Measurements from ENCODE around the gene EXOC4.

DNA sequence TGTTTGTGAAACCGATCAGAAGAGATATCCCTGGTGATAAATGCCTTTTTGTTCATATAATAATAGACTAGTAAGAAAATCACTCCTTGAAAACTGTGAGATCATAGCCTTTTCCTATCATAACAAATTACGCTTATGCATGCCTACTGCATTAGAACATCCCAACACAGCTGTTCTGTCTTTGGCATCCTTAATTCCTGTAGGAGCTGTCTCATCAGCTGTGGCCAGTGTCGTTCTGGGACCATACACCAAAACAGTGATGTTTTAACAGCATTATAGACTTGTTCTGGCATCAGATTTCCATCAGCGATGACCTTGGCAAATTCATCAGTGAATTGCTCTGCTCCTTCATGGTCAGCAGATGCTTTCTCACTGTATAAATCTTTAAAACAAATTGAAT, 450.7 kb downstream of the EXOC4 start:
- TF ChIP-seq, protein P1, sequence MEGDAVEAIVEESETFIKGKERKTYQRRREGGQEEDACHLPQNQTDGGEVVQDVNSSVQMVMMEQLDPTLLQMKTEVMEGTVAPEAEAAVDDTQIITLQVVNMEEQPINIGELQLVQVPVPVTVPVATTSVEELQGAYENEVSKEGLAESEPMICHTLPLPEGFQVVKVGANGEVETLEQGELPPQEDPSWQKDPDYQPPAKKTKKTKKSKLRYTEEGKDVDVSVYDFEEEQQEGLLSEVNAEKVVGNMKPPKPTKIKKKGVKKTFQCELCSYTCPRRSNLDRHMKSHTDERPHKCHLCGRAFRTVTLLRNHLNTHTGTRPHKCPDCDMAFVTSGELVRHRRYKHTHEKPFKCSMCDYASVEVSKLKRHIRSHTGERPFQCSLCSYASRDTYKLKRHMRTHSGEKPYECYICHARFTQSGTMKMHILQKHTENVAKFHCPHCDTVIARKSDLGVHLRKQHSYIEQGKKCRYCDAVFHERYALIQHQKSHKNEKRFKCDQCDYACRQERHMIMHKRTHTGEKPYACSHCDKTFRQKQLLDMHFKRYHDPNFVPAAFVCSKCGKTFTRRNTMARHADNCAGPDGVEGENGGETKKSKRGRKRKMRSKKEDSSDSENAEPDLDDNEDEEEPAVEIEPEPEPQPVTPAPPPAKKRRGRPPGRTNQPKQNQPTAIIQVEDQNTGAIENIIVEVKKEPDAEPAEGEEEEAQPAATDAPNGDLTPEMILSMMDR (IDR thresholded peaks at IDR 0.05), result no peak
- TF ChIP-seq, protein P2, sequence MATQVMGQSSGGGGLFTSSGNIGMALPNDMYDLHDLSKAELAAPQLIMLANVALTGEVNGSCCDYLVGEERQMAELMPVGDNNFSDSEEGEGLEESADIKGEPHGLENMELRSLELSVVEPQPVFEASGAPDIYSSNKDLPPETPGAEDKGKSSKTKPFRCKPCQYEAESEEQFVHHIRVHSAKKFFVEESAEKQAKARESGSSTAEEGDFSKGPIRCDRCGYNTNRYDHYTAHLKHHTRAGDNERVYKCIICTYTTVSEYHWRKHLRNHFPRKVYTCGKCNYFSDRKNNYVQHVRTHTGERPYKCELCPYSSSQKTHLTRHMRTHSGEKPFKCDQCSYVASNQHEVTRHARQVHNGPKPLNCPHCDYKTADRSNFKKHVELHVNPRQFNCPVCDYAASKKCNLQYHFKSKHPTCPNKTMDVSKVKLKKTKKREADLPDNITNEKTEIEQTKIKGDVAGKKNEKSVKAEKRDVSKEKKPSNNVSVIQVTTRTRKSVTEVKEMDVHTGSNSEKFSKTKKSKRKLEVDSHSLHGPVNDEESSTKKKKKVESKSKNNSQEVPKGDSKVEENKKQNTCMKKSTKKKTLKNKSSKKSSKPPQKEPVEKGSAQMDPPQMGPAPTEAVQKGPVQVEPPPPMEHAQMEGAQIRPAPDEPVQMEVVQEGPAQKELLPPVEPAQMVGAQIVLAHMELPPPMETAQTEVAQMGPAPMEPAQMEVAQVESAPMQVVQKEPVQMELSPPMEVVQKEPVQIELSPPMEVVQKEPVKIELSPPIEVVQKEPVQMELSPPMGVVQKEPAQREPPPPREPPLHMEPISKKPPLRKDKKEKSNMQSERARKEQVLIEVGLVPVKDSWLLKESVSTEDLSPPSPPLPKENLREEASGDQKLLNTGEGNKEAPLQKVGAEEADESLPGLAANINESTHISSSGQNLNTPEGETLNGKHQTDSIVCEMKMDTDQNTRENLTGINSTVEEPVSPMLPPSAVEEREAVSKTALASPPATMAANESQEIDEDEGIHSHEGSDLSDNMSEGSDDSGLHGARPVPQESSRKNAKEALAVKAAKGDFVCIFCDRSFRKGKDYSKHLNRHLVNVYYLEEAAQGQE (IDR thresholded peaks at IDR 0.05; ENCODE audit: insufficient read depth in 1 of 2, low read depth in 2 of 2, low read length in 1 of 2), result no peak
- TF ChIP-seq POLR2AphosphoS5 (IDR thresholded peaks at IDR 0.05; ENCODE audit: low read depth, low read length), result no peak

Measured in Panc1 (cell line).